Osteoblast (primary cell): Measurements from ENCODE around the gene RHOD. TPM values are rescaled to one million over a fixed set of nuclear protein-coding genes. Genes with fewer than 3 reads are reported as not detected.

Source experiments
- DNase-seq: peaks from one replicate; pipeline ENCODE4 v3.0.0; 2011; ENCODE audit warnings: low spot score, mixed read lengths; ENCODE audit not compliant: insufficient read length; ENCODE audit errors: missing footprints
- H2AFZ ChIP-seq: 2 replicates; pipeline ENCODE4 v1.6.0; 2011; ENCODE audit warnings: mild to moderate bottlenecking, low read length
- H3K27ac ChIP-seq: 2 replicates; pipeline ENCODE4 v1.5.1; 2011; ENCODE audit warnings: mild to moderate bottlenecking, low read depth, low read length, moderate library complexity
- H3K27me3 ChIP-seq: 2 replicates; pipeline ENCODE4 v1.6.0; 2012; ENCODE audit warnings: mild to moderate bottlenecking, control low read depth, inconsistent platforms, low read length, moderate library complexity; ENCODE audit not compliant: insufficient read depth
- H3K36me3 ChIP-seq: 2 replicates; pipeline ENCODE4 v1.5.1; 2011; ENCODE audit warnings: mild to moderate bottlenecking, low read length, control low read depth, moderate library complexity; ENCODE audit not compliant: insufficient read depth
- H3K4me1 ChIP-seq: 2 replicates; pipeline ENCODE4 v1.5.1; 2011; ENCODE audit warnings: mild to moderate bottlenecking, low read length, control low read depth, moderate library complexity; ENCODE audit not compliant: insufficient read depth
- H3K4me2 ChIP-seq: 2 replicates; pipeline ENCODE4 v1.6.0; 2011; ENCODE audit warnings: mild to moderate bottlenecking, low read length; ENCODE audit not compliant: insufficient read depth
- H3K4me3 ChIP-seq: fragments of 200-600 bp; sonication (generic); 3 replicates; pipeline ENCODE4 v1.5.1; 2012; ENCODE audit warnings: mild to moderate bottlenecking, low read length, inconsistent platforms; ENCODE audit not compliant: insufficient read depth
- H3K79me2 ChIP-seq: 2 replicates; pipeline ENCODE4 v1.6.0; 2012; ENCODE audit warnings: mild to moderate bottlenecking, low read length, control low read depth, inconsistent platforms; ENCODE audit not compliant: insufficient read depth
- H3K9me3 ChIP-seq: 2 replicates; pipeline ENCODE4 v1.5.1; 2011; ENCODE audit warnings: low read depth, low read length, control low read depth
- H4K20me1 ChIP-seq: 2 replicates; pipeline ENCODE4 v1.6.0; 2012; ENCODE audit warnings: mild to moderate bottlenecking, low read length, control low read depth; ENCODE audit not compliant: insufficient read depth
- total RNA-seq: library from RNA; depleted of rRNA; stranded (reverse); fragments of >200 nt; gene quantifications from 2 replicates; pipeline ENCODE4 v1.2.3, GENCODE V29; 2012
- TF ChIP-seq, protein P1 (sequence below): IDR thresholded peaks from 2 replicates; pipeline ENCODE4 v1.5.1; 2011; ENCODE audit warnings: mild to moderate bottlenecking, low read depth, low read length, moderate library complexity; ENCODE audit errors: extremely low read depth

The RHOD gene
- total RNA-seq, 1 donor, result 27.5 TPM

DNA sequence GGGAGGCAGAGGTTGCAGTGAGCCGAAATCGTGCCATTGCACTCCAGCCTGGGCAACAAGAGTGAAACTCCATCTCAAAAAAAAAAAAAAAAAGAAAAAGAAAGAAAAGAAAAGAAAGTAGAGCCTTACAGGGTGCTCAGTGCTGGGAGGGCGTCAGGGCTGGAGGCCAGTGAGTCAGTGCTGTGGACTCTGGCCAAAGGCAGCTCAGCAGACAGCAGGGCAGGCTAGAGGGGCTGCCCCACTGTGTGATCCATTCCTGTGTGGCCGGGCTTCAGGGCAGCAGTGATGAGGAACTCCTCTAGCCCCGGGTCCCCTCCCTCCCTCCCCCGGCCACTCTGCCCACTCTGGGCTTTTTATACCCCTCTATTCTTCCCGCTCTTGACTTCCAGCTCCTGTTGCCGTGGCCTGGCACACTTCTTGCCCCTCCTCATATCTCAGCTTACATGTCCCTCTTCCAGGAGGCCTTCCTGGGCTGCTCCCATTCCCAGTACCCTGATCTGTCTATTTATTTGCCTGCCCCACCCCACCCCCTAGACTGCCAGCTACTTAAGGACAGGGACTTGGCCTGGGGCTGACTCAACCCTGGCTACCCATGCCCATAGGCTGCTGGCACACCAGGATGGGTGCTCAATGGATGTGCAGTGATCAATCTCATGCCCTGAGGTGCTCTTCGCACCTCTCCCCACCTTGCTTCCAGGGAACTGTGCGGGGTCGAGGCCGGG is 23.7 kb upstream of the RHOD start:
- Histone ChIP-seq H2AFZ (no peak overlapping the region), H3K4me2 (peak overlapping the region; percentile 65)

GRCh38 chr11:67033661-67034166 is 22.9 kb upstream of the RHOD start:
- TF ChIP-seq, protein P1, sequence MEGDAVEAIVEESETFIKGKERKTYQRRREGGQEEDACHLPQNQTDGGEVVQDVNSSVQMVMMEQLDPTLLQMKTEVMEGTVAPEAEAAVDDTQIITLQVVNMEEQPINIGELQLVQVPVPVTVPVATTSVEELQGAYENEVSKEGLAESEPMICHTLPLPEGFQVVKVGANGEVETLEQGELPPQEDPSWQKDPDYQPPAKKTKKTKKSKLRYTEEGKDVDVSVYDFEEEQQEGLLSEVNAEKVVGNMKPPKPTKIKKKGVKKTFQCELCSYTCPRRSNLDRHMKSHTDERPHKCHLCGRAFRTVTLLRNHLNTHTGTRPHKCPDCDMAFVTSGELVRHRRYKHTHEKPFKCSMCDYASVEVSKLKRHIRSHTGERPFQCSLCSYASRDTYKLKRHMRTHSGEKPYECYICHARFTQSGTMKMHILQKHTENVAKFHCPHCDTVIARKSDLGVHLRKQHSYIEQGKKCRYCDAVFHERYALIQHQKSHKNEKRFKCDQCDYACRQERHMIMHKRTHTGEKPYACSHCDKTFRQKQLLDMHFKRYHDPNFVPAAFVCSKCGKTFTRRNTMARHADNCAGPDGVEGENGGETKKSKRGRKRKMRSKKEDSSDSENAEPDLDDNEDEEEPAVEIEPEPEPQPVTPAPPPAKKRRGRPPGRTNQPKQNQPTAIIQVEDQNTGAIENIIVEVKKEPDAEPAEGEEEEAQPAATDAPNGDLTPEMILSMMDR, result no peak

More for the DNA sequence above, 23.7 kb upstream of the RHOD start:
- no peaks in the 10 kb centered on the region for H3K9me3 ChIP-seq
- H3K79me2 ChIP-seq, result no peaks in the 10 kb centered on the region
- peaks cover 26% of the 10 kb centered on the region for H3K4me1 ChIP-seq
- DNase-seq, result peak; percentile 97
- TF ChIP-seq, protein P1, result no peak
- H3K36me3 ChIP-seq, result no peaks in the 10 kb centered on the region
- peak overlapping the region; percentile 95 for H3K27ac ChIP-seq
- H4K20me1 ChIP-seq, result peaks cover 5% of the 10 kb centered on the region
- no peaks in the 10 kb centered on the region for H3K27me3 ChIP-seq
- H3K4me3 ChIP-seq, result peak overlapping the region; percentile 42

GRCh38 chr11:67034350-67034749 is 22.3 kb upstream of the RHOD start:
- Histone ChIP-seq H3K4me3 (no peak overlapping the region), H3K9me3 (no peaks in the 10 kb centered on the region), H3K27me3 (no peaks in the 10 kb centered on the region), H3K79me2 (no peaks in the 10 kb centered on the region), H4K20me1 (peaks cover 5% of the 10 kb centered on the region), H3K27ac (peak overlapping the region; percentile 95), H3K4me2 (peak overlapping the region; percentile 54), H3K4me1 (peaks cover 26% of the 10 kb centered on the region), H2AFZ (no peak overlapping the region), H3K36me3 (no peaks in the 10 kb centered on the region)
- peak; percentile 47 for DNase-seq
- TF ChIP-seq, protein P1, result no peak

More at GRCh38 chr11:67033661-67034166, 22.9 kb upstream of the RHOD start:
- H3K79me2 ChIP-seq, result no peaks in the 10 kb centered on the region
- no peak overlapping the region for H2AFZ ChIP-seq
- H3K27ac ChIP-seq, result peak overlapping the region; percentile 95
- no peaks in the 10 kb centered on the region for H3K9me3 ChIP-seq
- H3K27me3 ChIP-seq, result no peaks in the 10 kb centered on the region
- no peaks in the 10 kb centered on the region for H3K36me3 ChIP-seq
- H3K4me3 ChIP-seq, result peak overlapping the region; percentile 42
- H3K4me1 ChIP-seq, result peaks cover 26% of the 10 kb centered on the region
- DNase-seq, result peak; percentile 96
- peak overlapping the region; percentile 65 for H3K4me2 ChIP-seq
- peaks cover 5% of the 10 kb centered on the region for H4K20me1 ChIP-seq

DNA sequence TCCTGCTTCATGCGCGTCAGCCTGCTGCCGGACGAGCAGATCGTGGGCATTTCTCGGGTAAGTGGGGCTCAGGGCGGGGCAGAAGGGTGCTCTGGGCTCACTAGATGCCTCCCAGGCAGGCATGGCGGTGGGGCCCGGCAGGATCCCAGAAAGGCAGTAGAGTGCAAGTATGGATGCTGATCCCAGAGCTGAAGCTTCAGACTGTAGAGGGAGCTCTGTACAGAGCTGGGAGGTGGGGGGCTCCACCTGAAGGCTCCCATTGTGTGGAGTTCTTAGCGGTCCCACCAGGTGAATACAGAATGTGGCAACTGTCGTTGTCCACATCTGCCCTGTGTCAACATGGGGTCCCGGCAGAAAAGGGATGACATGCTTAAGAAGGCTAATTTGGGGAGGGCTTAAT is 16.5 kb upstream of the RHOD start:
- DNase-seq, result peak; percentile 64
- H4K20me1 ChIP-seq, result no peaks in the 10 kb centered on the region
- H3K79me2 ChIP-seq, result no peaks in the 10 kb centered on the region
- H2AFZ ChIP-seq, result no peak overlapping the region
- H3K27me3 ChIP-seq, result no peaks in the 10 kb centered on the region
- H3K9me3 ChIP-seq, result no peaks in the 10 kb centered on the region
- H3K27ac ChIP-seq, result no peak overlapping the region
- H3K4me1 ChIP-seq, result peaks cover 23% of the 10 kb centered on the region
- no peak overlapping the region for H3K4me3 ChIP-seq
- H3K36me3 ChIP-seq, result no peaks in the 10 kb centered on the region
- TF ChIP-seq, protein P1, result no peak
- no peak overlapping the region for H3K4me2 ChIP-seq
